H9 (cell line): ENCODE data around the gene ATG9B. TPM values are rescaled to one million over a fixed set of nuclear protein-coding genes. Genes with fewer than 3 reads are reported as not detected.

Source experiments
- DNase-seq: peaks from one replicate; pipeline ENCODE4 v3.0.0-alpha.2; 2017
- H2AFZ ChIP-seq: one replicate; pipeline ENCODE4 v1.6.1; 2013; ENCODE audit warnings: mild to moderate bottlenecking, low read length, control low read depth, moderate library complexity
- H2AK5ac ChIP-seq: 2 replicates; pipeline ENCODE4 v1.6.1; 2013; ENCODE audit warnings: low read length, control low read depth, mixed read lengths; ENCODE audit not compliant: insufficient read length
- H2BK120ac ChIP-seq: one replicate; pipeline ENCODE4 v1.6.1; 2013; ENCODE audit warnings: low read depth, mild to moderate bottlenecking, low read length, control low read depth, inconsistent platforms; ENCODE audit not compliant: poor library complexity, severe bottlenecking
- H2BK12ac ChIP-seq: 2 replicates; pipeline ENCODE4 v1.6.1; 2013; ENCODE audit warnings: low read length, control low read depth, mixed read lengths, low read depth; ENCODE audit not compliant: insufficient read length
- H2BK15ac ChIP-seq: 2 replicates; pipeline ENCODE4 v1.6.1; 2013; ENCODE audit warnings: low read depth, low read length, control low read depth
- H2BK20ac ChIP-seq: one replicate; pipeline ENCODE4 v1.6.1; 2013; ENCODE audit warnings: low read depth, mild to moderate bottlenecking, low read length, control low read depth, inconsistent platforms; ENCODE audit not compliant: poor library complexity, severe bottlenecking
- H2BK5ac ChIP-seq: 2 replicates; pipeline ENCODE4 v1.6.1; 2013; ENCODE audit warnings: low read length, control low read depth, mixed read lengths; ENCODE audit not compliant: insufficient read length
- H3K14ac ChIP-seq: 2 replicates; pipeline ENCODE4 v1.6.1; 2013; ENCODE audit warnings: low read length, control low read depth; ENCODE audit not compliant: insufficient read depth
- H3K18ac ChIP-seq: 2 replicates; pipeline ENCODE4 v1.6.1; 2013; ENCODE audit warnings: low read depth, mild to moderate bottlenecking, mixed read lengths, low read length, control low read depth; ENCODE audit not compliant: insufficient read length
- H3K23ac ChIP-seq: 2 replicates; pipeline ENCODE4 v1.6.1; 2013; ENCODE audit warnings: low read length, control low read depth, mixed read lengths, low read depth; ENCODE audit not compliant: insufficient read length
- H3K23me2 ChIP-seq: 2 replicates; pipeline ENCODE4 v1.6.1; 2013; ENCODE audit warnings: low read depth, mild to moderate bottlenecking, mixed read lengths, low read length, control low read depth; ENCODE audit not compliant: insufficient read length, poor library complexity, severe bottlenecking
- H3K27ac ChIP-seq: 2 replicates; pipeline ENCODE4 v1.5.1; 2013; ENCODE audit warnings: low read length, control low read depth, mixed read lengths, low read depth; ENCODE audit not compliant: insufficient read length
- H3K27me3 ChIP-seq: 2 replicates; pipeline ENCODE4 v1.6.1; 2013; ENCODE audit warnings: low read length, control low read depth, inconsistent platforms; ENCODE audit not compliant: insufficient read depth
- H3K4ac ChIP-seq: 2 replicates; pipeline ENCODE4 v1.6.1; 2013; ENCODE audit warnings: low read depth, mild to moderate bottlenecking, control low read depth, inconsistent platforms, low read length, moderate library complexity
- H3K4me1 ChIP-seq: 2 replicates; pipeline ENCODE4 v1.6.1; 2013; ENCODE audit warnings: low read length, control low read depth, inconsistent platforms; ENCODE audit not compliant: insufficient read depth
- H3K4me2 ChIP-seq: 2 replicates; pipeline ENCODE4 v1.6.1; 2013; ENCODE audit warnings: low read length, control low read depth, mixed read lengths; ENCODE audit not compliant: insufficient read length, insufficient read depth
- H3K56ac ChIP-seq: 2 replicates; pipeline ENCODE4 v1.6.1; 2013; ENCODE audit warnings: low read depth, mild to moderate bottlenecking, mixed read lengths, low read length, control low read depth; ENCODE audit not compliant: insufficient read length
- H3K79me1 ChIP-seq: 2 replicates; pipeline ENCODE4 v1.6.1; 2013; ENCODE audit warnings: low read depth, mild to moderate bottlenecking, moderate library complexity, low read length, control low read depth, inconsistent platforms; ENCODE audit not compliant: insufficient read depth, poor library complexity, severe bottlenecking
- H3K79me2 ChIP-seq: 2 replicates; pipeline ENCODE4 v1.6.1; 2013; ENCODE audit warnings: low read length, control low read depth, inconsistent platforms; ENCODE audit not compliant: insufficient read depth
- H3K9ac ChIP-seq: 2 replicates; pipeline ENCODE4 v1.6.1; 2013; ENCODE audit warnings: low read length, control low read depth, mixed read lengths; ENCODE audit not compliant: insufficient read length; ENCODE audit errors: extremely low read depth
- H3K9me3 ChIP-seq: one replicate; pipeline ENCODE4 v1.6.1; 2013; ENCODE audit warnings: low read depth, low read length, inconsistent platforms; ENCODE audit not compliant: control insufficient read depth
- H3T11ph ChIP-seq: one replicate; pipeline ENCODE4 v1.6.1; 2013; ENCODE audit warnings: mild to moderate bottlenecking, low read length, control low read depth, inconsistent platforms
- H4K20me1 ChIP-seq: one replicate; pipeline ENCODE4 v1.6.1; 2013; ENCODE audit not compliant: control insufficient read depth, insufficient read length, insufficient read depth
- H4K5ac ChIP-seq: 2 replicates; pipeline ENCODE4 v1.6.1; 2013; ENCODE audit warnings: low read depth, mild to moderate bottlenecking, mixed read lengths, low read length, control low read depth; ENCODE audit not compliant: insufficient read length
- H4K8ac ChIP-seq: replicated peaks from 2 replicates; pipeline ENCODE4 v1.6.1; 2013; ENCODE audit warnings: low read length, control low read depth, mixed read lengths, low read depth; ENCODE audit not compliant: insufficient read length
- H4K91ac ChIP-seq: 2 replicates; pipeline ENCODE4 v1.6.1; 2013; ENCODE audit warnings: low read depth, mild to moderate bottlenecking, moderate library complexity, mixed read lengths, low read length, control low read depth; ENCODE audit not compliant: insufficient read length
- H3K27ac Mint-ChIP-seq, 3 experiments: 2 replicates in 2 of 3; 3 replicates in 1 of 3; pipeline ENCODE4 v1.8.0; 2020 to 2021; ENCODE audit warnings: mixed read lengths in 3 of 3, mild to moderate bottlenecking in 1 of 3, moderate library complexity in 1 of 3
- H3K27me3 Mint-ChIP-seq: 2 replicates; pipeline ENCODE4 v1.8.0; 2021; ENCODE audit warnings: low read depth, mild to moderate bottlenecking, moderate library complexity, mixed read lengths
- H3K36me3 Mint-ChIP-seq, 3 experiments: 2 replicates in 2 of 3; 3 replicates in 1 of 3; pipeline ENCODE4 v1.8.0; 2020 to 2021; ENCODE audit warnings: low read depth in 3 of 3, mixed read lengths in 3 of 3; ENCODE audit not compliant: insufficient read depth in 1 of 3
- H3K4me1 Mint-ChIP-seq, 2 experiments: 2 replicates each; pipeline ENCODE4 v1.8.0; 2020; ENCODE audit warnings: mixed read lengths in 2 of 2
- H3K4me3 Mint-ChIP-seq, 2 experiments: 2 replicates in 1 of 2; 3 replicates in 1 of 2; pipeline ENCODE4 v1.8.0; 2020 to 2021; ENCODE audit warnings: mild to moderate bottlenecking in 2 of 2, mixed read lengths in 2 of 2, moderate library complexity in 1 of 2
- H3K9me3 Mint-ChIP-seq, 2 experiments: 2 replicates in 1 of 2; 3 replicates in 1 of 2; pipeline ENCODE4 v1.8.0; 2020; ENCODE audit warnings: mild to moderate bottlenecking in 2 of 2, mixed read lengths in 2 of 2, moderate library complexity in 1 of 2
- WGBS: extraction: QIAGEN DNeasy Blood & Tissue Kit; methylation state at CpG from one replicate; pipeline ENCODE4 v1.1.7; 2013; ENCODE audit warnings: missing lambda C conversion rate, low lambda C conversion rate, mixed read lengths; ENCODE audit not compliant: insufficient read length; ENCODE audit errors: extremely low coverage; 5-methylcytosine and 5-hydroxymethylcytosine counted together
- total RNA-seq: library from RNA; stranded (reverse); gene quantifications from 2 replicates; pipeline ENCODE4 v1.2.1, GENCODE V29; 2021
- TF ChIP-seq, protein P1 (sequence below): fragments of 200-600 bp; sonication (generic); conservative IDR thresholded peaks from 3 replicates; pipeline ENCODE4 v1.8.0; 2021; ENCODE audit warnings: antibody characterized with exemption, mild to moderate bottlenecking

Gene ATG9B
- total RNA-seq, 1 experiment from 2014 or later = 1.5 TPM

DNA sequence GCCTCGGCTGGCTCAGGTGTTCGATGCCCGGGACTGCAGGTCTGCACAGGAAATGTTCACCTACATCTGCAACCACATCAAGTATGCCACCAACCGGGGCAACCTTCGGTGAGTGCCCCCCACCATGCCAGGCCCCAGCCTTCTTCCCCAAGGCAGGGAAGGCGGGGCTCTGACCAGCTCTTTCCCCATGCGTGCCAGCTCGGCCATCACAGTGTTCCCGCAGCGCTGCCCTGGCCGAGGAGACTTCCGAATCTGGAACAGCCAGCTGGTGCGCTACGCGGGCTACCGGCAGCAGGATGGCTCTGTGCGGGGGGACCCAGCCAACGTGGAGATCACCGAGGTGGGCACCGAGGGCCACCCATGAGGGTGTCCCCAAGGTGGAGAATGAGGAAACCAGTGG, 26.0 kb downstream of the ATG9B start:
- no peaks in the 10 kb centered on the region; the same call in 1 of the 2 replicates for H3K4me1 ChIP-seq

More for the DNA sequence above, 26.0 kb downstream of the ATG9B start:
- peak; percentile 20 for DNase-seq
- H2AK5ac ChIP-seq = no peak overlapping the region
- H3K36me3 Mint-ChIP-seq = peaks cover 0 to 2% (median 0%) of the 10 kb centered on the region in 3 experiments; a peak in 1 of 7 replicates
- no peaks in the 10 kb centered on the region for H4K20me1 ChIP-seq
- H3K79me1 ChIP-seq = no peaks in the 10 kb centered on the region
- H3K27me3 Mint-ChIP-seq = peaks cover 1% of the 10 kb centered on the region
- H3K14ac ChIP-seq = no peak overlapping the region
- no peak overlapping the region for H3K27ac ChIP-seq
- no peak overlapping the region for H3K23ac ChIP-seq
- H2BK20ac ChIP-seq = no peak overlapping the region
- no peak overlapping the region for H2BK5ac ChIP-seq
- H2AFZ ChIP-seq = no peak overlapping the region
- H3K4ac ChIP-seq = no peak overlapping the region
- no peak overlapping the region for H4K8ac ChIP-seq
- no peak overlapping the region for H3K9ac ChIP-seq
- H3K18ac ChIP-seq = no peak overlapping the region
- no peak overlapping the region for H3K4me2 ChIP-seq
- H3T11ph ChIP-seq = no peak overlapping the region
- WGBS = no CpG with 5 or more reads among the region's 20 CpGs
- no peak overlapping the region for H3K27ac Mint-ChIP-seq
- H2BK15ac ChIP-seq = no peak overlapping the region; the same call in 1 of the 2 replicates
- H2BK120ac ChIP-seq = no peak overlapping the region
- H3K4me3 Mint-ChIP-seq = no peak overlapping the region; a peak in 1 of 5 replicates
- H3K9me3 ChIP-seq = no peaks in the 10 kb centered on the region
- H3K9me3 Mint-ChIP-seq = no peaks in the 10 kb centered on the region
- no peaks in the 10 kb centered on the region for H3K27me3 ChIP-seq
- peaks cover 0 to 15% of the 10 kb centered on the region in 2 experiments; a peak in 2 of 4 replicates for H3K4me1 Mint-ChIP-seq
- H3K23me2 ChIP-seq = no peaks in the 10 kb centered on the region
- no peak overlapping the region for H2BK12ac ChIP-seq
- H3K79me2 ChIP-seq = no peaks in the 10 kb centered on the region
- TF ChIP-seq, protein P1, sequence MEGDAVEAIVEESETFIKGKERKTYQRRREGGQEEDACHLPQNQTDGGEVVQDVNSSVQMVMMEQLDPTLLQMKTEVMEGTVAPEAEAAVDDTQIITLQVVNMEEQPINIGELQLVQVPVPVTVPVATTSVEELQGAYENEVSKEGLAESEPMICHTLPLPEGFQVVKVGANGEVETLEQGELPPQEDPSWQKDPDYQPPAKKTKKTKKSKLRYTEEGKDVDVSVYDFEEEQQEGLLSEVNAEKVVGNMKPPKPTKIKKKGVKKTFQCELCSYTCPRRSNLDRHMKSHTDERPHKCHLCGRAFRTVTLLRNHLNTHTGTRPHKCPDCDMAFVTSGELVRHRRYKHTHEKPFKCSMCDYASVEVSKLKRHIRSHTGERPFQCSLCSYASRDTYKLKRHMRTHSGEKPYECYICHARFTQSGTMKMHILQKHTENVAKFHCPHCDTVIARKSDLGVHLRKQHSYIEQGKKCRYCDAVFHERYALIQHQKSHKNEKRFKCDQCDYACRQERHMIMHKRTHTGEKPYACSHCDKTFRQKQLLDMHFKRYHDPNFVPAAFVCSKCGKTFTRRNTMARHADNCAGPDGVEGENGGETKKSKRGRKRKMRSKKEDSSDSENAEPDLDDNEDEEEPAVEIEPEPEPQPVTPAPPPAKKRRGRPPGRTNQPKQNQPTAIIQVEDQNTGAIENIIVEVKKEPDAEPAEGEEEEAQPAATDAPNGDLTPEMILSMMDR = no peak
- no peak overlapping the region for H4K91ac ChIP-seq
- H4K5ac ChIP-seq = no peak overlapping the region
- no peak overlapping the region for H3K56ac ChIP-seq
